CD4-positive, alpha-beta T cell treated with Interleukin-6 at 100 ng/mL for 8 hours (primary cell): ENCODE results near the gene CXCR4.
"Not testable (repeated sequence)": the region's sequence is repeated elsewhere in the genome, so short reads cannot be mapped to it uniquely, and the experiment has no call there.

Source experiments
- DNase-seq: peaks from one replicate; pipeline ENCODE4 v3.0.0-alpha.2; 2020; ENCODE audit warnings: mixed read lengths, low spot score

CXCR4 gene

DNA sequence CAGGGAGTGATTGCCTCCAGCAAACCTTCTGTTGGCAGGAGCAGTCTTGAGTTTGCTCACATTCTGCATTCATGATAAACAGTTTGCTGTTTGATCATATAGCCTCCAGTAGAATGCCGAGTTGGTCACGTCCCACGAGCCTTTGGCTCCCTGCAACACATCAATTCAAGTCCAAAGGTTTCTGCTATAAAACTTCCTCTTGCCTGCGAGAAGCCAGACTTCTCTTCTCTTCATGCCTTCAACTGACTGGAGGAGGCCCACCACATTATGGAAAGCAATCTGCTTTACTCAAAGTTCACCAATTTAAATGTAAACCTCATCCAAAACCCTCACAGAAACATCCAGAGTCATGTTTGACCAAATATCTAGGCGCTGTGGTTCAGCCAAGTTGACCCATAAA is 40.8 kb downstream of the CXCR4 start:
- no peak for DNase-seq

GRCh38 chr2:136075476-136075875 is 42.5 kb downstream of the CXCR4 start:
- no peak for DNase-seq

DNA sequence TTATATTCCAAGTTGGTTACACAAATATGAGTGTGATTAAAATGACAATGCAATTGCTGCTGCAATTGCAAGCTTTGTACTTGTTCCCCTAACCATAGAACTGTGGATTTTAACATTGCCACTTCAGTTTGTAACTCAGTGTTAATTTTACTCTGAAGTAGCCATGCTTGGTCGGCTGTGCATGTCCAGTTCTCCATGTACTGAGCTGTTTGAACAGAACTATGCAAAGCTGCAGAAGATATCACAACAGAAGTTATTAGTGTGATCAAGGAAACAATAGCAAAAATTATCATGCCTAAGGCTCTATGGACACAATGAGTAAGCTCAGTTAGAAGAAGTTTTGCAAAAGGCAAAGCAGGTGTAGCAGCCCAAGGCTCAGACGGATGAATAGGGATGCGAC is 45.3 kb downstream of the CXCR4 start:
- no peak for DNase-seq

DNA sequence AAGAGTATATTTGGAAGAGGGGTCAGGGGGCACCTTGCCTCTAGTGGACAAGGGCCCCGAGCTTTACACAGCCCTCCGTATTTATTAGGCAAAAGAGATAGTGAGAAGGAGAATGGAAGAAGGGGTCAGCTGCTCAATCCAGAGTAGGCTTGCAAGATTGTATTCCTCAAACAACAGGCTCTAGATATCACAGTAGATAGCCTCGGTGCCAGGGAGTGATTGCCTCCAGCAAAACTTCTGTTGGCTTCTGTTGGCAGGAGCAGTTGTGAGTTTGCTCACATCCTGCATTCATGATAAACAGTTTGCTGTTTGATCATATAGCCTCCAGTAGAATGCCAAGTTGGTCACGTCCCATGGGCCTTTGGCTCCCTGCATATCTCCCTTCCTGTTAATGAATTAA is 46.1 kb downstream of the CXCR4 start:
- not testable (repeated sequence) for DNase-seq

DNA sequence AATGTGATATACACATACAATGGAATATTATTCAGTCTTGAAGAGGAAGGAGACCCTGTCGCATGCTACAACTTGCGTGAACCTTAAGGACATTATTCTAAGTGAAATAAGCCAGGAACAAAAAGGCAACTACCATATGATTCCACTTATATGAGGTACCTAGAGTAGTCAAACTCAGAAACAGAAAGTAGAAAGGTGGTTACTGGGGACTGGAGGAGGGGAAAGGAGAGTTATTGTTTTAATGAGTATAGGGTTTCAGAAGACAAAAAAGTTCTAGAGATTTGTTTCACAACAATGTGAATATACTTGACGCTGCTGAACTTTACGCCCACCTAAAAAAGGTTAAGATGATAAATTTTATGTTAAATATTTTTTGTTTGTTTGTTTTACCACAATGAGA is 47.0 kb downstream of the CXCR4 start:
- no peak for DNase-seq

DNA sequence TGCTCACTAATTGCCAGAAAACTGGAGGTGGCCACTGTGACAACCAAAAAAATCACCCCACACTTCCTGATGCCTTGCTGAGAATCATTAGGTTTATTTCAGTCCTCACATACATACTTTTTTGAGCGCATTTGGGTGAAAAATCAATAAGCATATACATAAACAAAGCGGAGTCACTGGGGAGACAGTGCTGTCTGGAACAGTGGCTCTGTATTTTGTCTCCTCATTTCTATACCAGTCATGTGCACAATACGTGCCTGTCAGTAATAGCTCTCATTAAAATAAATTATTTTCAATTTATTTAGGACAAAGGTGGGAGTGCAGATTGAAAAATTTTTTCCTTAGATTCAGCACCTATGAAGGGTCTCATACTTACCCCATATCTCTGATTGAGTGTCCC is 48.2 kb downstream of the CXCR4 start:
- DNase-seq = no peak

DNA sequence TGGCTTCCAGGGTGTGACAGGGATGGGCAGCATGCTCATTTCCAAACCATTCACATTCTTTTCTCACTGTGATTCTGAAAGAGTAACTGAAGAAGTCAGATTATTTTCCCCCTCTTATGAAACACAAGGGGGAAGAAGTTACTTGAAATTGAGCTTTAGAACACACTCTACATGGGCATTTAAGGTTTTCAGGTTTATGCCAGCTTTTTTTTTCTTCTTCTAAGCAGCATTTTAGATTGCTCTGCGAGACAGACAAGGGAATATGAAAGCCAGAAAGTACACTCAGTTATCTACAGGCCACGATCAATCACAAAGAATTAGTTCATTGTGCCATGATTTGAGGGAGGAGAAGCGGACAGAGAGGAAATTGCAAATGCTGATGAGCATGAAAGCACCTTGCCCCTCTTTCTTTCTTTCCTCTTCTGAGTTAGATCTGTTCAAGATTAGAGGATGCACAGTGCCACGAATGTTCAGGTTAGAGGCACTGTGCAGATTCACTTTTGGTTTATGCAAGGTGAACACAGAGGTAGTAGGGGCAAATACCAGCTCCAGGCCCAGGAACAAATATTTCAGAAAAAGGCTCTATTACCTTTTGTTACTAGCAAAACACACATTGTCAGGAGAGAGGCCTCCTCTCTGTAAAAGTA is 49.2 kb downstream of the CXCR4 start:
- DNase-seq = peak; percentile 28

GRCh38 chr2:136067897-136068580 is 49.9 kb downstream of the CXCR4 start:
- DNase-seq = no peak

DNA sequence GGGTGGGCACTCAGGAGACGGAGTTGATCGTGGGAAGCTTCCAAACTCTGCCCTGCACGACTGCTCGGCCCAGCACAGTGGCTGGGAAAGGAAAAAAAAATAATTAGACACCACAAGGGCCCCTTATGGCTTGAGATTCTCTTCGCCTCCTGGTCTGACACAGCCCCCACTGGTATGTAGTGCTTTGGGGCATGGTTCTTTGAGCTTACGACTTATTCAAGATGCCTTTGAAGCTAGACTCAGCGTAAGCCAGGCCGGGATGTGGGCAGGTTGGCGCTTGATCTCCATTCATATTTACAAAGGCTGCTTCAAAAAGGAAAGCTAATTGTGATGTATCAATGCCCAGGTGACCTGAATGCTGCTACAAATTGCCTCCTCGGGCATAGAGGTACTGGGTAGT is 50.5 kb downstream of the CXCR4 start:
- DNase-seq = no peak

GRCh38 chr2:136065907-136066306 is 52.0 kb downstream of the CXCR4 start:
- DNase-seq = no peak

- DNase-seq = no peak
Measured at GRCh38 chr2:136065384-136065783, 52.6 kb downstream of the CXCR4 start.
